COLO668 (cell line): Measurements from ENCODE around the gene PTPRK.
"Not testable (repeated sequence)": the region's sequence is repeated elsewhere in the genome, so short reads cannot be mapped to it uniquely, and the experiment has no call there.

Source experiments
- DNase-seq: peaks from one replicate; lab custom pipeline; 2025; ENCODE audit not compliant: unreplicated experiment; lab: John Stamatoyannopoulos, UW

The PTPRK gene

DNA sequence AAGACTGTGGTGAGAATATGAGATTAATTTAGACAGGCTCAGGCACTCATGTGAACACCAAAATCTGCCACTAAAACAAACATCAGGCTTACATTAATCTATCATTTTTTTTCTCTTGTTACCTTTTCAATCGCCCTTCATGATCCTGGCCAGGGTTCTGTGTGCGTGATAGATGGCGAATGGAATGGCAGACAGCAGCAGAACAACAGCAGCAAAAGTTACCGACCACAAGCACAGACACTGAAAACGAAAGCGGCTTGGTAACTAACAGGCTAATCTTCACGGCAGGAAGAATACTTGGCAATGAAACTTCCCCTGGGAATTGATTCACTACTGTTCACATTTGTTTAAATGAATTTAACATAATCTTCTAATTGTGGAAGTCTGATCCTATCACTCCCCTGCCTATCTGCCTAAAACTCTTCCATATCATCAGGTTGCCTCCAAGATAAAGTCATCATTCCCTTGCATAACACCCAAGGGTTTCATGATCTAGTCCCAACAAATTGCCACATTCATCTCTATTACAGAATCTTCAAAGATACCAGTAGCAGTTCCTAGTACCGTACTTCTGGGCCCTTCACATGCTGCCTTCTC, 28.7 kb downstream of the PTPRK start:
- DNase-seq, result no peak

DNA sequence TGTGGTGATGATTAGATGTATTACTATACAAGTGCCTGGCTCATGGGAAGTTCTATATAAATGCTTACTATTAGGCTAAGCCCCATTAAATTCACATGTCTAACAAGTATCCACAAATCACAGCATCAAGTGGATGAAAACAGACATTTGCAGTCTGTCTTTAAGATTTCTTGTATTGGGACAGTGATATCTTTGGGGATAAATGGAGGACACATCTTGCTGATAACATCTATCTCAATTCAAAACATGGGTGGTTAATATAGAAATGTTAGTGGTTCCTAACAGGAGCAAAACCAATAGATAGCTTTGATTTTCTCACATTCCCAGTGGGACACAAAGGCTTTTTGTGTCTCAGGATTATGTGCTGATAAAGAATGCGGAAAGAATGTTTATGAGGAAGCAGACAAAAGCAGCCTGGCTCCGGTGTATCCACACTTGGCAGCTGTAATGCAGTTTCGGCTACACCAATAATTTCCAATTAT, 29.3 kb downstream of the PTPRK start:
- no peak for DNase-seq

DNA sequence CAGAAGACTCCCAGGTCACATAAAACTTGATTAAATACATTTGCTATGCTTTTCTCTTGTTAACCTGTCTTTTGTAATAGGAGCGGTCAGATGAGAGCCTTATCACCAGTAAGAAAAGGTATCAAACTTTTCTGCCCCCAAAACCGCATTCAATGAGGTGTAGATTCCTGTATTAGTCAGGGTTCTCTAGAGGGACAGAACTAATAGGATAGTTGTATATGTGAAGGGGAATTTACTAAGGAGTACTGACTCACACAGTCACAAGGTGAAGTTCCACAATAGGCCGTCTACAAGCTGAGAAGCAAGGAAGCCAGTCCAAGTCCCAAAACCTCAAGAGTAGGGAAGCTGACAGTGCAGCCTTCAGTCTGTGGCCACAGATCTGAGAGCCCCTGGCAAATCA, 32.7 kb downstream of the PTPRK start:
- DNase-seq, result no peak

DNA sequence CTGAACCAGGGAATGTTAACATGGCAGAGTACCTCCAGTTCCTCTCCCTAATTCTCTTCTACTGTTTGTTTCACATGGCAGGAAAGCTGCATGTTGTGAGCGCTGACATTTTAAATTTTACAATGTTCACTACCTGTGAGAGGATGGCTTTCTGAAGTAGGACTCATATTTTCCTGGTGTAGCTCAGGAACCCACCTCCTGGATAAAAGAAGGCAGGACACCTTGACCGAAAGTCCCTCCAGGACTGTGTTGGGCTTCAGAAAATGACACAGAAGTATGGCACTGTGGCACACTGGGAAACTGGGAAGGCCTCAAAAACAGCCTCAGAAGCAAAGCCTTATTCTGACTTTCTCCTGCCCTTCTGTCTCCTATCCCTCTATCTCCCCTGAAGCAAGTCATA, 33.3 kb downstream of the PTPRK start:
- no peak for DNase-seq

DNA sequence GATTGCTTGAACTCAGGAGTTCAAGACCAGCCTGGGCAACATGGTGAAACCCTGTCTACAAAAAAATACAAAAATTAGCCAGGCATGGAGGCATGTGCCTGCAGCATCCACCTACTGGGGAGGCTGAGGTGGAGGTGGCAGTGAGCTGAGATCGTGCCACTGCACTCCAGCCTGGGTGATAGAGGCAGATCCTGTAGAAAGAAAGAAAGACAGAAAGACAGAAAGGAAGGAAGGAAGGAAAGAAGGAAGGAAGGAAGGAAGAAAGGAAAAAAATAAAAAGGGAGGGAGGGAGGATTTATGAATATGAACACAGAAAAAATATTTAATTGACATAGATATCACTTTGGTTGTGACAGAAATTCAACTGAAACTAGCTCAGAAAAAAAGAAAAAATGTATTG, 33.8 kb downstream of the PTPRK start:
- not testable (repeated sequence) for DNase-seq

DNA sequence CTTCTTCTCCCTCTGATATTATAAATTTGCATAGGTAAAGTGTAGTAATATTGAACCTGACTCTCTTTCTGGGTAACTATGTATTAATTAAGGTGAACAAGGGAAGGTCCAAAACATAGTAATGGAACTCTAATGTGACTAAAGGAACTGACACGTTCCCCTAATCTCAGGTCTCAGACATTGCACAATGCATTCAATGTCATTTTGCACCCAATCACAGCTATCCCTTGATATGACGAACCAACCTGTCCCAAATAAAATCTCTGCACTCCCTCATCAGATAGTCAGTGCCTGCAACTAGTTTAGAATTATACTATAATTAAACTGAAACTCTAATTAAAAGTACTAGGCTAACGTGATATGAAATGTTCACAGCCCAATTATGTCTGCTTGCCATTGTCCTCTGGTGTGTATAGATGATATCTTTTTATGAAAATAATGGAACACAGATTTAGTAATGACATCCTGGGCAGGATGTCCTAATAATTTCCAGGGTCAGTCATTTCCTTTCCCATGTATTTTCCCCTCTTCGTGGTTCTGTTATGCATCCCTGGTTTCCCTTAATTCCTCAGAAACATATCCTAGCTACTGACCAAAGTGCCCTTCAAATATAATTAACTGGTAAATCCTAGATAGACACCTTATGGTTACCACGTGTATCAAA, 36.8 kb downstream of the PTPRK start:
- DNase-seq, result no peak

DNA sequence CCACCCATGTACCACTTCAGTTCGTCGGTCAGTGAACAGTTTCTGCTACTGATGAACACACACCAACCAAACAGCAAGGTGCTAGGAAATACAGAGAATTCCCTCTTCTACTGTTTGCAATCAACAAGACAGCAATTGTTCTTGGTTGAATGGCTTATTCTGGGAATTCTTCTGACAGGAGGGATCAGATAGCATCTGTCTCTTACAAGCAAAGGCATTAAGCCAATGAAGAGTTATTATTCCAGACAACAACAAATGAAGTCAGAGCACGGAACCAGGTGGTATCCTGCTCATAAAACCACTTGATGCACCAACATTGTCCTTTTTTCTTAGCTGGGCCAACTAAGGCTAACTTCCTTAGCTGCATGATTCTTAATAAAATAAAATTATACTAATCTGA, 37.8 kb downstream of the PTPRK start:
- no peak for DNase-seq

DNA sequence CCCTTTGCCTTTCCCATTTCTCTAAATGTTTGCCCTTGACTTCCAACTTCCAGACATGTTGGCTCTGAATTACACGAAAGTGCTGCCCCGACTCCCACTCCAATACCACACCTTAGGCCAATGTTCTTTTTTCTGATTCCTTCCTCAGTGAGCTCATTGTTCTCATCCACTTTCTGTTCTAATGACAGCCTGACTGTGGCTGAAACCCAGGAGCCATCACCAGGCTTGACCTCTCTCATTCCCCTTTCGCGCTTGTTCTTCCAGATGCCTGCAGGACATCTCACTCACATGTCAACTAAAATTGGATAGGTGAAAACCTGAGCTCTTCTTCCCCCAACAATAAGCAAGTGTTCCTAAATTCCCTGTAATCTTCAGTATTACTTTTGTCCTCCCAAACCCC, 40.4 kb downstream of the PTPRK start:
- no peak for DNase-seq

DNA sequence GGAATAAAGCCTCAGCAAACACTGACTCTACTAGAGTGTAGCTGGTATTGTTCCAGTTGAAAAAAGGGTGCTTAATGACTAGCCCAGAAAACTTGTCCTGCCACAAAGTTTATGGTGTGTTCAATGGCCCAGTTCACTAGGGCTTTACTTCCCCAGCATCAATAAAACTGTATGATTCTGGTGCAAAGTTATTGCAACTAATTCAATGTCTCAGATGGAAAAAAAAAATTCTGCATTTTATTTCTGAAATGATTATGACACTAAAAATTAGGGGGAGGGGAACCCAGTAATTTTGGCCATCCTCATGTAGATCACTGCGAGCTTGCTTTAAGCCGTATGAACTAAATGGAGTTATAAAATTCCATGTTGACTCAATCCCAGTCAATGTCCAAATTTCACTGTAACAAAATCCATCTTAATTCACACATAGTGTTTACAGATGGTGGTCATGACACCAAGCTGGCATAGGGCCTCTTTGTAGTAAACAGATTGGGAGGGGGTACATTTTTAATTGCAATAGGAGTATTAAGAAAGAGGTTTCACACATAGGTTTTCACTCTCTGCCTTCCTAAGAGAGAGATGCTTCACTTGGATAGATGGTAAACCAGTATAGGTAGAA, 41.2 kb downstream of the PTPRK start:
- no peak for DNase-seq

DNA sequence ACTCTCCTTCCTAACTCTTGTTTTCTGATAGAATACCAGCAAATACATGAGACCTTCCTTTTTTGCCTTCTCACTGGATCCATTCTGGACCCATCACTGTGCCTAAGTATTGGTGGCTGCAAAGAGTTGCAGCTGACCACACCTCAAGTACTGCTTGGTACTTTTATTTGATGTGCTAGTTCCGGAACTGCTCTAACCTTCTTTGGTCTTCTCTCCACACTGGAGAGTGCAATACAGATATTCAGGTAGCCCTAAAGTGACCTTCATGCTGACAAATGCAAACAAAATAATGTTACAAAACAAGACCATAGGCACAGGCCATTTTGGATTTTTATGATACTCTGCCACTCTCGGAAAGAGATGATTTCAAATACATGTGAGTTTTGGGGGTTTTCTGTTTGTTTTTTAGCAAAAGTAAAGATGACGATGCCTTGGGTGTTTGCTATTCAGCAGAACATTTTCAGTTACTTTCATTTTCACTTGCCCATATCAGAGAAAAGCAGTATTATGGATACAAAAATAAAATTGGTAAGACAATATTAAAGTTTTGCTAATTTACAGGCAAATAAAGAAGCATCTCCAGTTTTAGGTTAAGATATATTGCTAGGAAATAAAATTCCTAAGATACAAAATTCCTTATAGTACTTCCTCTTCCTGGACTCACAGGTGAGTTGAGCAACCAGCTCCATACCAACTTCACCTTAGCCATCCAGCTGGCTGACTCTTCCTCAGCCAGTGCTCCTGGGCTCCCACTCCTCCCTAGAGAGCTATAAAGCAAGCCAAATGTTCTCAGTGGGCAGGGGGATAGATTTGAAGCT, 42.0 kb downstream of the PTPRK start:
- DNase-seq, result no peak

DNA sequence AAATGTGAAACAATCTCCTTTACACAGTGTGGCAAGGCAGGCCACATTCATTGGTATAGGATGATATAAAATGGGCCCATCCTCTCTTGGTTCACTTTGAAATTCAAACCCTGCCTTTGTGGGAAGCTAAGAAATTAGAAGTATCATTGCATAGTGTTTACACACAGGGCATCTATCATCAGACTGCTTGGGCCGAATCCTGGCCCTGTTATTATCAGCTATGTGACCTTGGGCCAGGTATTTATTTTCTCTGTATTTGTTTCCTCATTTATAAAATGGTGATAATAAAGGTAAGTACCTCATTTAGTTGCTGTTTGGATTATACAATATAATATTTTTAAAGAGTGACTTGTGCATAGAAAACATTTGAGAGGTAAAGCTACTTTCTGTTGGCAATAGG, 45.5 kb downstream of the PTPRK start:
- DNase-seq, result no peak

DNA sequence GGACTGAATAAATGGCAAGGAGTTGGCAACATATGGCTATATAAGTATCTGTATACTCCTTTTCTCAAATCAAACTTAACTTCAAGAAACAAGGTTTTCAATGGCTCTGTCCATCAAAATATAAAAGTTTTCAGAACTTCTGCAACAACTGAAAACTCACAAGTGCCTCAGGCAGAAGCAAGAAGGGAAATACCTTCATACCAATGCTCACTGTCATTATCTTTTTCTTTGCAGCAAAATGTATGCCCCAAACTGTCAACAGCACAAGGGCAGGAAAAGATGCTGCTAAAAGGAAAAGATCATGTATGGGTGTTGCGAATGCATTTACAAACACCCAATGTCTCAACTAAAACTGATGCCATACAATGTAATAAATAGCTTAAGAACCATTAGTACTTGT, 45.9 kb downstream of the PTPRK start:
- no peak for DNase-seq

DNA sequence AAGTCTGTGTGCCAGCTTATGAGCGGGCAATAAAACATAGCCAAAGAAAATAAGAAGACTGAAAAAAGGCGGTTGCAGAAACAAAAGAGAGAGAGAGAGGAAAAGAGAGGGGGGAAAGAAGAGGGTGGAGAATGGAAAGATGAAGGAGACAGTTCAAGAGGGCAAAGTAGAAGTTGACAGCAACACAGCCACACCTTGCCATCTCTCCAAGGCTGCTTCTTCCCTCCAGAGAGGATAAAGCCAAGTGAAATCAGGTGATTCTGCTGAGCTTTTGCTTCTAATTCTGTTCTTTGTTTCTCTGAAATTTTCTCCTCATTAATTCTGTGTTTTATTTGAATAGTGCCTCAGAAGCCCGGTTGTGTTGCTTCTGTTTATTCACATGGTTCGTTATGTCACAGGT, 48.5 kb downstream of the PTPRK start:
- DNase-seq, result no peak

DNA sequence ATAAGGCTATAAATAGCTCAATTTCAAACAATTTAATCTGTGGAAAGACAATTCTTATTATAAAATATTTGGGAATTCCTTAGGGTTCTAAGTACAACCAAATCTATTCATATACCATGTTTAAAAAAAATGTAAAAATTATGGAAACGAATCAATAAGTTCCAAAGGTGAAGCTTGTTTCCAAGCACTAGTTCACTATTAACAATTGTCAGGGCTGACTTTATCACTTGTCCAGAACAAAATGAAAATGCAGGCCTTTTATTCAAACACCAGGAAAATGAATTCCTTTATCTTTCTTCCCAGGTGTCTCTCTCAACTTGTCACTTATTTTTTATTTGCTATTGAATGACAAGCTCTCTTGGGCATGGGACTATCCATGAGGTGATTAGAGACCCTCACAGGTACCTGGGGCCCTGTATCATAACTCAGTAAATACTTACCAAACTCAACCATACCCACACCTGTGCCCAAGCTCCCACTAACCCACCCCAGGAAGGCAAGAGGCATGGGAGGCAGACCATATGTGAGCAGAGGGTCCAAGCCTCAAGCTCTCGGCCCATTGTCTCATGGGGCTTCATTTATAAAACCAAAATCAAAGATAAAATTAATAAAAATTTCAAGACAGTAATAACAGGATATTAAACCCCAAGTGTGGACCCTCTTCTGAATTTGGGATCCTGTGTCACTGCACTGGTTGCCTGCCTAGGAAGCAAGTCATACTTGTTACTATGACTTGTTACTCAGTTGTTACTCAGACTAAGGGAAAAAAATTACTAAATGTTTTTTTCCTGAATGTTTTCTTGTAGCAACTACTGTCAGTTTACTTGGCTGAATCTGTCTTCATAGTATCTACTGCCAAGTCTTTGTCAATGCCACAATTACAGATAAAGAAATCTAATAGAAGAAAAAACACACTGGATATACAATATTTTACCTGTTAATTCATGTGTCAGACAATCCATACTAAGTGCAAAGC, 54.7 kb downstream of the PTPRK start:
- DNase-seq, result no peak

DNA sequence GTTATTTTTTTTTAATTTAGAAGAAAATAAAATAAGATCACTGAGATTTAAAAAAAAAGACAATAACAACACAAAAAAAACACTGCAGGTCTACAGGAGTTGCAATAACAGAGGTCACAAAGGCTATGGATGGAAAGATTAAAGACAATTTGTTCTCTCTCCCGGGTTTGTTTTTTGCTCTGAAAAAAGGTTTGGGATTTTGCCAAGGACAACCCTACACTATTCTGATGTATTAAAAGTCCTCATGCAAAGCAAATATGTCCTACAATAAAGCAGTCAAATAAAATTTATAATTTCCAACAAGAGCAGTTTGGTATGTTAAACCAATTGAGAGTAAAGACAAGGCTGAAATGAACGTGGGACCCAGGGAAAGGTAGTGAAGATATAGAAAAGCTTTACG, 55.6 kb downstream of the PTPRK start:
- no peak for DNase-seq

DNA sequence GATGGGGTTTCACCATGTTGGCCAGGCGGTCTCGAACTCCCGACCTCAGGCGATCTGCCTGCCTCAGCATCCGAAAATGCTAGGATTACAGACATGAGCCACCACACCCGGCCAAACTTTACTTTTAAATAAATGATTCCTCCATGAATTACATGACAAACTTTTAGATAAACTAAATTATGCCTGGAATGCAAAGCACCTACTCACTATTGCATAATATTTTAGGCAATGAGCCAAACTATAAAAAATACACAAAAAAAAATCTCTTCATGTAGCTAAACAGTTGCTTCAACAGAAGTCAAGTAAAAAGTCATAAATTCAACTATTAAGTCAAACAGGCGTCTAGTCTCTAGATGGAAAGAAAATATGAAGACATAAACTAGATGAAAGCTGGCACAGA, 56.5 kb downstream of the PTPRK start:
- DNase-seq, result no peak

DNA sequence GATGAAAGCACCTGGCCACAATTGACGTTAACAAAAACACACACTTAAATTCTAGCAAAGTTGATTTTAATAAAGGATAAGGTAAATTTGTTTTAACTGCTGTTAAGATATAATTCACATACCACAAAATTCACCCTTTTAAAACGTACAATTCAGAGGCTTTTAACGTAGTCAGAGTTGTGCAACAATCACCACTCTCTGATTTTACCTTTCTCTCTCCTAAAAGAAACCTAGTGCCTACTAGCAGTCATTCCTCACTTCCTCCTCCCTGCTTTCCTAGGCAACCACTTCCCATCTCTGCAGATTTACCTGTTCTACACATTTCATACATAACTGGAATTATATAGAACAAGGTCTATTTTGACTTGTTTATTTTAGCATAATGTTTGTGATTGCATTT, 58.9 kb downstream of the PTPRK start:
- no peak for DNase-seq

DNA sequence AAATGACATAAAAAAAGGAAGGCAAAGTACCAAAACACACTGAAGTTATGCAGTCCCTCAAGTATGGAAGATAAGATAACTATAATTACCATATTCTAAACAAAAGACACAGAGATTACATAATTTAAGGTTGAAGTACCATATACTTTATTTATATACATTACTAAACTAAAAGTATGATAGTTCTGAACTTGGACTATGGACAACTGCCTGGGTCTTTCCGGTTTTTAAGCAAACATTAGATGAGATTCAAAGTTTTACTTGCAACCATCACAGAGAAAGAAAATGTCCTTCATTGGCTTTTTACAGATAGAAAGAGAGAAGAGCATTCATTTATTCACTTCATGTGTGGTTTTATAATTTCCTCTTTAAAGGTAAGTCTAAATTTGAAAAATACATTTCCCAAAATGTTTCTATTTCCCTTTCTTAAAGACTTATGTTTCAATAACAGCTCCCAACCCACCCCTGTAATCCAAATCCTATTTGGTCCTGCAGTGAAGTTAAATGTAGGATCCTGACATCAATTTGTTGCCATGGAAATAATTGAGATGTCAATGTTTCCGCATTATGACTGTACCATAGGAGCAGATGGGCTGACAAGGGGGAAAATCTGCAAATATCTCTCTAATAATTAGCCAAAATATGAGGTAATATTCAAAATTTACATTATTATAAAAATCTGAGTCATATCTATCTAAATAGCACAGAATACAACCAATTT, 63.7 kb downstream of the PTPRK start:
- no peak for DNase-seq

DNA sequence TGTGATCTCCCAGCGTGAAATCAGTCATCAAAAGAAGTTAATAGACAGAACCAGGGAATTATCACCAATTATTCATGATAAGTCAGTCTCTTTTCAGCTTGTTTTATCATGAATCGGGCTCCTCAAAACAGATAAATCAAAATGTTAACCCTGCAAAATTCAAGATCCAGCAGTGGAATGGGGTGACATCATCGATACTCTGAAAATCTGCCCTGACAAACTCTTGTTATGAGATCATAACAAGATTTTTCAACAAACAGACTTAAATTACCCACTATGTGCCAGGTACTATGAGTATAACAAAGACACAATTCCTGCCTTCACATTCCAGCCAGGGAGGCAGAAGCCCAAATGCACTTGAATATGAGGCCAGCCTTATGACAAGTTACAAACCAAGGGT, 64.4 kb downstream of the PTPRK start:
- DNase-seq, result no peak

DNA sequence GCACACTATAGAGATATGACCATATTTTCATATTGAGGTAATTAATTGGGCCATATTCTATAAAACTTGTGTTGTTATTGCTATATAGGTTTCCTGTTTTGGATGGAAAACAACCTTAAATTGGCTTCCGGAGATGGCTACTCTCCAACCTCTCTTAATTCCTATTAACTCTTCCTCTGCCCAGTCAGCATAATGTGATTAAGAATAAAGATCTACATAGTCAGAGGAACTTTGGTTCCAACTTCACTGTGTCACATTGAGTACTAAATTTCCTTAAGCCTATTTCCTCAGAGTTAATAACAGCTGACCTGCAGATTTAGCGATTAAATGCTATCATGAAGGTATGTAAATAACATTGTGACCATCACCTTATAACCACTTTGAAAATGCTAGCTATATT, 67.7 kb downstream of the PTPRK start:
- DNase-seq, result no peak
